Stimulated activated CD4-positive, alpha-beta T cell treated with anti-CD3 and anti-CD28 coated beads, Interleukin-2, amount 100 ng/mL, for 4 hours (primary cell): ENCODE results near the gene C4B.
A peak's percentile ranks its signal among the peaks of the same experiment; 100 is the strongest.
"Not testable (repeated sequence)": the region's sequence is repeated elsewhere in the genome, so short reads cannot be mapped to it uniquely, and the experiment has no call there.

Experiments used
- DNase-seq: peaks from one replicate; pipeline ENCODE4 v3.0.0-alpha.2; 2020; ENCODE audit warnings: low read depth

The C4B gene

GRCh38 chr6:32014547-32014946 lies at the start of gene C4B:
Gene C4B (plus strand): TSS chr6:32014795. CDS start chr6:32014846, 51 bp downstream.
- not testable (repeated sequence) for DNase-seq

- DNase-seq = no peak
Observed at GRCh38 chr6:31965700-31966099, 48.9 kb upstream of the C4B start.

- no peak for DNase-seq
Observed at GRCh38 chr6:31966506-31966905, 48.1 kb upstream of the C4B start.

- DNase-seq = no peak
Observed at GRCh38 chr6:31966997-31967925, 47.3 kb upstream of the C4B start.

GRCh38 chr6:31967926-31968320 lies 46.7 kb upstream of the C4B start:
- no peak for DNase-seq

- no peak for DNase-seq
Observed at GRCh38 chr6:31968326-31968725, 46.3 kb upstream of the C4B start.

GRCh38 chr6:31968791-31969711 lies 45.5 kb upstream of the C4B start:
- no peak for DNase-seq

GRCh38 chr6:31969712-31970603 lies 44.6 kb upstream of the C4B start:
- no peak for DNase-seq

- DNase-seq = no peak
Observed at GRCh38 chr6:31970604-31971271, 43.9 kb upstream of the C4B start.

GRCh38 chr6:31971279-31971992 lies 43.2 kb upstream of the C4B start:
- no peak for DNase-seq

GRCh38 chr6:31971993-31972708 lies 42.4 kb upstream of the C4B start, which contains the start of gene DXO:
Gene DXO (minus strand): TSS chr6:31972138. CDS start chr6:31971675, 463 bp downstream.
- peak; percentile 98 for DNase-seq

GRCh38 chr6:31972709-31973350 lies 41.8 kb upstream of the C4B start:
- no peak for DNase-seq

- DNase-seq = not testable (repeated sequence)
Observed at GRCh38 chr6:31976065-31976464, 38.5 kb upstream of the C4B start.

- no peak for DNase-seq
Observed at GRCh38 chr6:31977816-31978431, 36.7 kb upstream of the C4B start.

GRCh38 chr6:31978831-31979230 lies 35.8 kb upstream of the C4B start:
- DNase-seq = no peak

GRCh38 chr6:31979238-31979898 lies 35.2 kb upstream of the C4B start:
- DNase-seq = no peak

GRCh38 chr6:31980195-31980876 lies 34.3 kb upstream of the C4B start:
- not testable (repeated sequence) for DNase-seq

- DNase-seq = not testable (repeated sequence)
Observed at GRCh38 chr6:31980998-31981397, 33.6 kb upstream of the C4B start.
